ENCODE data around the gene CIP2A. TPM values are rescaled to one million over a fixed set of nuclear protein-coding genes. Genes with fewer than 3 reads are reported as not detected.

Gene CIP2A
- total and polyA plus RNA-seq, 2 experiments from 2014 or later: 48.1 to 63.5 TPM

DNA sequence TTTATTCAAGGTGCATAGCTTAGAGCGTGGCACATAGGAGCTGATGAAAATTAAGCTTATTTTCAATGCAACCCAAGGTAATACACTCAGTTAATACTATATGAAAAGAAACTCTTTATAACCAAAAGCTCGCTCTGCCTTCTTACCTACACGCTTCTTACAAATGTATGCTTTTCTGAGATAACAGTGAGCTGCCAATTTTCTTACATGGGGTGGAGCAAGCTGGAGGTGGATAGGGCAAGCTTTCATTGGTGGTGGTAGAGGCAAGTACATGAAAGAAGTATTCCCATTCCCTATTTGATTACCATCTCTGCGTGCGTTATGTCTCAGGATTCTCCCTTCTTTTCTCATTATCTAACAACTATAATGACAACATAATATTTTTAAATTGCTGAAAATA lies 9.1 kb upstream of the CIP2A start:
- H3K27ac Mint-ChIP-seq: no peak overlapping the region
- ATAC-seq (no peak), DNase-seq (ENCODE audit: low spot score) (no peak)
- H3K4me2 ChIP-seq: no peak overlapping the region
- H3K27me3 Mint-ChIP-seq (ENCODE audit: insufficient read depth, low read depth, poor library complexity): peaks cover 2% of the 10 kb centered on the region
- TF ChIP-seq, protein P1, sequence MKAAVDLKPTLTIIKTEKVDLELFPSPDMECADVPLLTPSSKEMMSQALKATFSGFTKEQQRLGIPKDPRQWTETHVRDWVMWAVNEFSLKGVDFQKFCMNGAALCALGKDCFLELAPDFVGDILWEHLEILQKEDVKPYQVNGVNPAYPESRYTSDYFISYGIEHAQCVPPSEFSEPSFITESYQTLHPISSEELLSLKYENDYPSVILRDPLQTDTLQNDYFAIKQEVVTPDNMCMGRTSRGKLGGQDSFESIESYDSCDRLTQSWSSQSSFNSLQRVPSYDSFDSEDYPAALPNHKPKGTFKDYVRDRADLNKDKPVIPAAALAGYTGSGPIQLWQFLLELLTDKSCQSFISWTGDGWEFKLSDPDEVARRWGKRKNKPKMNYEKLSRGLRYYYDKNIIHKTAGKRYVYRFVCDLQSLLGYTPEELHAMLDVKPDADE (IDR thresholded peaks at IDR 0.05): no peak
- TF ChIP-seq, protein P2, sequence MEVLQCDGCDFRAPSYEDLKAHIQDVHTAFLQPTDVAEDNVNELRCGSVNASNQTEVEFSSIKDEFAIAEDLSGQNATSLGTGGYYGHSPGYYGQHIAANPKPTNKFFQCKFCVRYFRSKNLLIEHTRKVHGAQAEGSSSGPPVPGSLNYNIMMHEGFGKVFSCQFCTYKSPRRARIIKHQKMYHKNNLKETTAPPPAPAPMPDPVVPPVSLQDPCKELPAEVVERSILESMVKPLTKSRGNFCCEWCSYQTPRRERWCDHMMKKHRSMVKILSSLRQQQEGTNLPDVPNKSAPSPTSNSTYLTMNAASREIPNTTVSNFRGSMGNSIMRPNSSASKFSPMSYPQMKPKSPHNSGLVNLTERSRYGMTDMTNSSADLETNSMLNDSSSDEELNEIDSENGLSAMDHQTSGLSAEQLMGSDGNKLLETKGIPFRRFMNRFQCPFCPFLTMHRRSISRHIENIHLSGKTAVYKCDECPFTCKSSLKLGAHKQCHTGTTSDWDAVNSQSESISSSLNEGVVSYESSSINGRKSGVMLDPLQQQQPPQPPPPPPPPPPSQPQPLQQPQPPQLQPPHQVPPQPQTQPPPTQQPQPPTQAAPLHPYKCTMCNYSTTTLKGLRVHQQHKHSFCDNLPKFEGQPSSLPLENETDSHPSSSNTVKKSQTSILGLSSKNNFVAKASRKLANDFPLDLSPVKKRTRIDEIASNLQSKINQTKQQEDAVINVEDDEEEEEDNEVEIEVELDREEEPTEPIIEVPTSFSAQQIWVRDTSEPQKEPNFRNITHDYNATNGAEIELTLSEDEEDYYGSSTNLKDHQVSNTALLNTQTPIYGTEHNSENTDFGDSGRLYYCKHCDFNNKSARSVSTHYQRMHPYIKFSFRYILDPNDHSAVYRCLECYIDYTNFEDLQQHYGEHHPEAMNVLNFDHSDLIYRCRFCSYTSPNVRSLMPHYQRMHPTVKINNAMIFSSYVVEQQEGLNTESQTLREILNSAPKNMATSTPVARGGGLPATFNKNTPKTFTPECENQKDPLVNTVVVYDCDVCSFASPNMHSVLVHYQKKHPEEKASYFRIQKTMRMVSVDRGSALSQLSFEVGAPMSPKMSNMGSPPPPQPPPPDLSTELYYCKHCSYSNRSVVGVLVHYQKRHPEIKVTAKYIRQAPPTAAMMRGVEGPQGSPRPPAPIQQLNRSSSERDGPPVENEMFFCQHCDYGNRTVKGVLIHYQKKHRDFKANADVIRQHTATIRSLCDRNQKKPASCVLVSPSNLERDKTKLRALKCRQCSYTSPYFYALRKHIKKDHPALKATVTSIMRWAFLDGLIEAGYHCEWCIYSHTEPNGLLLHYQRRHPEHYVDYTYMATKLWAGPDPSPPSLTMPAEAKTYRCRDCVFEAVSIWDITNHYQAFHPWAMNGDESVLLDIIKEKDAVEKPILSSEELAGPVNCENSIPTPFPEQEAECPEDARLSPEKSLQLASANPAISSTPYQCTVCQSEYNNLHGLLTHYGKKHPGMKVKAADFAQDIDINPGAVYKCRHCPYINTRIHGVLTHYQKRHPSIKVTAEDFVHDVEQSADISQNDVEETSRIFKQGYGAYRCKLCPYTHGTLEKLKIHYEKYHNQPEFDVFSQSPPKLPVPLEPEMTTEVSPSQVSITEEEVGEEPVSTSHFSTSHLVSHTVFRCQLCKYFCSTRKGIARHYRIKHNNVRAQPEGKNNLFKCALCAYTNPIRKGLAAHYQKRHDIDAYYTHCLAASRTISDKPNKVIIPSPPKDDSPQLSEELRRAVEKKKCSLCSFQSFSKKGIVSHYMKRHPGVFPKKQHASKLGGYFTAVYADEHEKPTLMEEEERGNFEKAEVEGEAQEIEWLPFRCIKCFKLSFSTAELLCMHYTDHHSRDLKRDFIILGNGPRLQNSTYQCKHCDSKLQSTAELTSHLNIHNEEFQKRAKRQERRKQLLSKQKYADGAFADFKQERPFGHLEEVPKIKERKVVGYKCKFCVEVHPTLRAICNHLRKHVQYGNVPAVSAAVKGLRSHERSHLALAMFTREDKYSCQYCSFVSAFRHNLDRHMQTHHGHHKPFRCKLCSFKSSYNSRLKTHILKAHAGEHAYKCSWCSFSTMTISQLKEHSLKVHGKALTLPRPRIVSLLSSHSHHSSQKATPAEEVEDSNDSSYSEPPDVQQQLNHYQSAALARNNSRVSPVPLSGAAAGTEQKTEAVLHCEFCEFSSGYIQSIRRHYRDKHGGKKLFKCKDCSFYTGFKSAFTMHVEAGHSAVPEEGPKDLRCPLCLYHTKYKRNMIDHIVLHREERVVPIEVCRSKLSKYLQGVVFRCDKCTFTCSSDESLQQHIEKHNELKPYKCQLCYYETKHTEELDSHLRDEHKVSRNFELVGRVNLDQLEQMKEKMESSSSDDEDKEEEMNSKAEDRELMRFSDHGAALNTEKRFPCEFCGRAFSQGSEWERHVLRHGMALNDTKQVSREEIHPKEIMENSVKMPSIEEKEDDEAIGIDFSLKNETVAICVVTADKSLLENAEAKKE (CRISPR knock-in tag; IDR thresholded peaks at IDR 0.05): no peak
- TF ChIP-seq, protein P3, sequence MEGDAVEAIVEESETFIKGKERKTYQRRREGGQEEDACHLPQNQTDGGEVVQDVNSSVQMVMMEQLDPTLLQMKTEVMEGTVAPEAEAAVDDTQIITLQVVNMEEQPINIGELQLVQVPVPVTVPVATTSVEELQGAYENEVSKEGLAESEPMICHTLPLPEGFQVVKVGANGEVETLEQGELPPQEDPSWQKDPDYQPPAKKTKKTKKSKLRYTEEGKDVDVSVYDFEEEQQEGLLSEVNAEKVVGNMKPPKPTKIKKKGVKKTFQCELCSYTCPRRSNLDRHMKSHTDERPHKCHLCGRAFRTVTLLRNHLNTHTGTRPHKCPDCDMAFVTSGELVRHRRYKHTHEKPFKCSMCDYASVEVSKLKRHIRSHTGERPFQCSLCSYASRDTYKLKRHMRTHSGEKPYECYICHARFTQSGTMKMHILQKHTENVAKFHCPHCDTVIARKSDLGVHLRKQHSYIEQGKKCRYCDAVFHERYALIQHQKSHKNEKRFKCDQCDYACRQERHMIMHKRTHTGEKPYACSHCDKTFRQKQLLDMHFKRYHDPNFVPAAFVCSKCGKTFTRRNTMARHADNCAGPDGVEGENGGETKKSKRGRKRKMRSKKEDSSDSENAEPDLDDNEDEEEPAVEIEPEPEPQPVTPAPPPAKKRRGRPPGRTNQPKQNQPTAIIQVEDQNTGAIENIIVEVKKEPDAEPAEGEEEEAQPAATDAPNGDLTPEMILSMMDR (conservative IDR thresholded peaks at IDR 0.05; ENCODE audit: low read depth in 2 of 2): no peak
- TF ChIP-seq STAT1 (IDR thresholded peaks at IDR 0.05; ENCODE audit: unreplicated experiment) (no peak), ZNF331 (CRISPR knock-in tag; IDR thresholded peaks at IDR 0.05; ENCODE audit: low read depth) (no peak), ZNF114 (CRISPR knock-in tag; IDR thresholded peaks at IDR 0.05) (no peak), NANOG (IDR thresholded peaks at IDR 0.05; ENCODE audit: borderline replicate concordance) (no peak), POLR2AphosphoS5 (IDR thresholded peaks at IDR 0.05; ENCODE audit: low read depth) (no peak), CREB1 (CRISPR knock-in tag; IDR thresholded peaks at IDR 0.05; ENCODE audit: low read depth) (no peak)
- TF ChIP-seq, protein P4, sequence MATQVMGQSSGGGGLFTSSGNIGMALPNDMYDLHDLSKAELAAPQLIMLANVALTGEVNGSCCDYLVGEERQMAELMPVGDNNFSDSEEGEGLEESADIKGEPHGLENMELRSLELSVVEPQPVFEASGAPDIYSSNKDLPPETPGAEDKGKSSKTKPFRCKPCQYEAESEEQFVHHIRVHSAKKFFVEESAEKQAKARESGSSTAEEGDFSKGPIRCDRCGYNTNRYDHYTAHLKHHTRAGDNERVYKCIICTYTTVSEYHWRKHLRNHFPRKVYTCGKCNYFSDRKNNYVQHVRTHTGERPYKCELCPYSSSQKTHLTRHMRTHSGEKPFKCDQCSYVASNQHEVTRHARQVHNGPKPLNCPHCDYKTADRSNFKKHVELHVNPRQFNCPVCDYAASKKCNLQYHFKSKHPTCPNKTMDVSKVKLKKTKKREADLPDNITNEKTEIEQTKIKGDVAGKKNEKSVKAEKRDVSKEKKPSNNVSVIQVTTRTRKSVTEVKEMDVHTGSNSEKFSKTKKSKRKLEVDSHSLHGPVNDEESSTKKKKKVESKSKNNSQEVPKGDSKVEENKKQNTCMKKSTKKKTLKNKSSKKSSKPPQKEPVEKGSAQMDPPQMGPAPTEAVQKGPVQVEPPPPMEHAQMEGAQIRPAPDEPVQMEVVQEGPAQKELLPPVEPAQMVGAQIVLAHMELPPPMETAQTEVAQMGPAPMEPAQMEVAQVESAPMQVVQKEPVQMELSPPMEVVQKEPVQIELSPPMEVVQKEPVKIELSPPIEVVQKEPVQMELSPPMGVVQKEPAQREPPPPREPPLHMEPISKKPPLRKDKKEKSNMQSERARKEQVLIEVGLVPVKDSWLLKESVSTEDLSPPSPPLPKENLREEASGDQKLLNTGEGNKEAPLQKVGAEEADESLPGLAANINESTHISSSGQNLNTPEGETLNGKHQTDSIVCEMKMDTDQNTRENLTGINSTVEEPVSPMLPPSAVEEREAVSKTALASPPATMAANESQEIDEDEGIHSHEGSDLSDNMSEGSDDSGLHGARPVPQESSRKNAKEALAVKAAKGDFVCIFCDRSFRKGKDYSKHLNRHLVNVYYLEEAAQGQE (IDR thresholded peaks at IDR 0.05; ENCODE audit: unreplicated experiment): no peak
- no peak overlapping the region for H3K27ac ChIP-seq (ENCODE audit: low read depth)
- H3F3A ChIP-seq (replicated peaks; ENCODE audit: low read depth): no peaks in the 10 kb centered on the region
- peaks cover 17% of the 10 kb centered on the region for H3K4me1 ChIP-seq (ENCODE audit: insufficient read depth)
- H3K36me3 ChIP-seq (ENCODE audit: insufficient read depth): no peaks in the 10 kb centered on the region
- peaks cover 57% of the 10 kb centered on the region for H3K79me2 ChIP-seq (replicated peaks; ENCODE audit: insufficient read depth)
- no peaks in the 10 kb centered on the region for H4K20me1 ChIP-seq (replicated peaks; ENCODE audit: insufficient read depth)
- peaks cover 4% of the 10 kb centered on the region; the same call in 1 of the 3 replicates for H3K36me3 Mint-ChIP-seq (ENCODE audit: low read depth)
- H3K27me3 ChIP-seq (ENCODE audit: insufficient read depth): no peaks in the 10 kb centered on the region
- H3K4me3 Mint-ChIP-seq: no peak overlapping the region
- H3K9me2 ChIP-seq (ENCODE audit: insufficient read depth): no peaks in the 10 kb centered on the region
- no peak overlapping the region for H3K4me3 ChIP-seq
- H2AFZ ChIP-seq: no peak overlapping the region
- H3K4me1 Mint-ChIP-seq: peaks cover 18% of the 10 kb centered on the region
- no peaks in the 10 kb centered on the region for H3K9me3 Mint-ChIP-seq

Data from GM23338 (cell line).